Suprapubic skin (tissue), 4 donors: ENCODE data around the gene KANSL3.

Experiments
- POLR2A ChIP-seq, 2 donors: fragments of 450-650 bp; IDR thresholded peaks; one replicate each; pipeline ENCODE4 v1.6.1; 2017; ENCODE audit warnings: antibody characterized with exemption in 2 of 2, mild to moderate bottlenecking in 2 of 2, moderate library complexity in 2 of 2
- POLR2AphosphoS5 ChIP-seq, 3 donors: sonication (generic); formaldehyde crosslinking; IDR thresholded peaks; one replicate each; pipeline ENCODE4 v1.6.1; 2017; ENCODE audit warnings: antibody characterized with exemption in 3 of 3

DNA sequence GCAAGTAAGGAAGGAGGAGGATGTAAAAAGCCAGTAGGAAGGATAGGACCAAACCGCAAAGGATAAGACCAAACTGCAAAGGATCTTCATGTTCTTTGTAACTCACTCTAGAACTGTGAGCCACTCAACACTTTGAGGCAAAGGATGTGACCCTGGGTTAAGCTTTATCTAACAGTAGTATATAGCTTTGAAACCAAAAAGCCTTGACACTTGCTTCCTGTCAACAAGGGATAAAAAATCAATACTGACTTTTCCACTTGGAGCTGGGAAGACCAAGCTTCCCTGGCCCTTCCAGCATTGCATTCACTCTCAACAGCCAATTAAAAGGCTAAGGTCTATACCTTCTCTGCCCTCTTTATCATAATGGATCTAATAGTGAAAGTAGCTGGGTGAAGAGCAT is 22.0 kb downstream of the KANSL3 start:
- no peak for TF ChIP-seq POLR2A (IDR thresholded peaks at IDR 0.05)
- TF ChIP-seq POLR2AphosphoS5 (IDR thresholded peaks at IDR 0.05) = no peak
